GM18867 (cell line): ENCODE data around the gene UBASH3B.
"Not testable (repeated sequence)": the region's sequence is repeated elsewhere in the genome, so short reads cannot be mapped to it uniquely, and the experiment has no call there.

Source experiments
- ATAC-seq: cut with Tn5 transposase; IDR thresholded peaks from one replicate; pipeline ENCODE4 v1.9.1; 2021; ENCODE audit warnings: mild to moderate bottlenecking, moderate library complexity; ENCODE audit not compliant: unreplicated experiment

The UBASH3B gene, protein sequence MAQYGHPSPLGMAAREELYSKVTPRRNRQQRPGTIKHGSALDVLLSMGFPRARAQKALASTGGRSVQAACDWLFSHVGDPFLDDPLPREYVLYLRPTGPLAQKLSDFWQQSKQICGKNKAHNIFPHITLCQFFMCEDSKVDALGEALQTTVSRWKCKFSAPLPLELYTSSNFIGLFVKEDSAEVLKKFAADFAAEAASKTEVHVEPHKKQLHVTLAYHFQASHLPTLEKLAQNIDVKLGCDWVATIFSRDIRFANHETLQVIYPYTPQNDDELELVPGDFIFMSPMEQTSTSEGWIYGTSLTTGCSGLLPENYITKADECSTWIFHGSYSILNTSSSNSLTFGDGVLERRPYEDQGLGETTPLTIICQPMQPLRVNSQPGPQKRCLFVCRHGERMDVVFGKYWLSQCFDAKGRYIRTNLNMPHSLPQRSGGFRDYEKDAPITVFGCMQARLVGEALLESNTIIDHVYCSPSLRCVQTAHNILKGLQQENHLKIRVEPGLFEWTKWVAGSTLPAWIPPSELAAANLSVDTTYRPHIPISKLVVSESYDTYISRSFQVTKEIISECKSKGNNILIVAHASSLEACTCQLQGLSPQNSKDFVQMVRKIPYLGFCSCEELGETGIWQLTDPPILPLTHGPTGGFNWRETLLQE

DNA sequence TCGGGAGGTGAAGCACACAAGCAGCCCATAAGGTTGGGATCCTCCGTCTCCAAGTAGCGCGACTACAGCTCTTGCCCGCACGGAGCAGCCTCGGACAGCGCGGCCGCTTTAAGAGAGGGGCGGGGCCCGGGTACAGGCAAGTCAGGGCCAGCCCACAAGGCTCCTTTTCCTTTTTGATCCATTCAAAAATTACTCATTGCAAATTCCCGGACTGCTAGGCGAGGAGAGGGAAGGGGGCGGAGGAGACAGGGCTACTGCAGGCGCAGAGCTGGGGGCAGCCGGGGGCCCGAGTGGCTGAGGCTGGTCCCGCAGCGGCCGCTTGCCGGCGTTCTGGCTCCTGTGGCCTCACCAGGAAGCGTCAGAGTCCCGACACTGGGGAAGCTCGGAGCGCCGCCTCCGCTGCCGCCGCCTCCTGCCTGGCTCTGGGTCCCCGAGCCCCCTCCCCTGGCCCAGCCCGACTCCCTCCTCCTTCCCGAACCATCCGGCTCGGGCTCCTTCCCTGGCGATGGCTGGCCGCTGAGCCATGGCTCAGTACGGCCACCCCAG lies at the start of gene UBASH3B:
Gene UBASH3B (plus strand): TSS at position 196 of the 546 bp plus-strand sequence. CDS start 328 bp downstream, at position 524.
- peak; percentile 89 for ATAC-seq

DNA sequence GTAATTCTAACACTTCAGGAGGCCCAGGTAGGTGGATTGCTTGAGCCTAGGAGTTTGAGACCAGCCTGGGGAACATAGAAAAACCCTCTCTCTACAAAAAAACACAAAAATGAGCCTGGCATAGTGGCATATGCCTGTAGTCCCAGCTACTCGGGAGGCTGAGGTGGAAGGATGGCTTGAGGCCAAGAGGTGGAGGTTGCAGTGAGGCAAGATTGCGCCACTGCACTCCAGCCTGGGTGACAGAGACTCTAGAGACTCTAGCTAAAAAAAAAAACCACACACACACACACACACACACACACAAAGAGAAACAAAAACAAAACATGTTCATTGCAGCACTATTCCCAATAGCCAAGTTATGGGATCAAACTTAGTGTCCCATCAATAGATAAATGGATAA lies 48.4 kb upstream of the UBASH3B start:
- not testable (repeated sequence) for ATAC-seq

DNA sequence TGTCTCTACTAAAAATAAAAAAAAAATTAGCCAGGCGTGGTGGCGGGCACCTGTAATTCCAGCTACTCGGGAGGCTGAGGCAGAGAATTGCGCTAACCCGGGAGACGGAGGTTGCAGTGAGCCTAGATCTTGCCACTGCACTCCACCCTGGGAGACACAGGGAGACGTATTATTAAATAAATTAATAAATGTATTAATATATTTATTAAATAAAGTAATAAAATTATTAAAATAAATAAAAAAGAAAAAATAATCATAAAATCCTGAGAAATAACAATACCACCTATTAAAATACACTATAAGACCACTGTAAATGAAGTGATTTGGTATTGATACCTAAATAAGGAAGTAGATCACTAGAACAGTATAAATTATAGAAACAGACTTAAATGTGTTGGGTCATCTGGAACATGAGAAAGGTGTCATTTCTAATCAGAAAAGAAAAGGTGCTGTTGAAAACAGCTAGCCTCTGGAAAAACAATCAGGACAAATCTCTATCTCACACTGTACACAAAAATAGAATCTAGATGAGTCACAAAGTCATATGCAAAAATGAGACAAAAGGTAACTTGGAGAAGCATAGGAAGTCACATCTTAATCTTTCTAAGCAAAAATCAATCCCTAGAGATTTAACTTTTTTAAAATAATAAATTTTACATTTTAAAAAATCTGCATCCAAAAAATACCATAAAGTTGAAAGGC lies 43.2 kb upstream of the UBASH3B start:
- no peak for ATAC-seq

DNA sequence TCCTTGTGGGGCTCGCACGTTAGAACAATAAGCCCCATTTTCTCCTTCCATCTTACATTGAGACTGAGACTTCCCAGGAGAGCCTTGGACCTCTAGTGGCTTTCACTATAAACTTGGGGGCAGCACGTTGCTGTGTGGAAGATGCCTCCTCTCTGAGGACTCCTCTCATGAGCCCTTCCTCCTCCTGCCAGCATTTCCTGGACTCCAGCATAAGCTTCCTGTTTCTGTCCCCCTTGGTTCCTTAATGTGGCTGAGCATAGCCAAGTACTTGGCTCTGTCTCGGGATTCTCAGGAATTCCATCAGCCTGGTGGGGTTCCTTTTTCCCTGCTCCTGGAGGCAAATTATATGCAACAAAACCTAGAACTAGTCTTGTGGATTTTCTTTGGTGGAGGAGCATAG lies 38.8 kb upstream of the UBASH3B start:
- ATAC-seq, result no peak

DNA sequence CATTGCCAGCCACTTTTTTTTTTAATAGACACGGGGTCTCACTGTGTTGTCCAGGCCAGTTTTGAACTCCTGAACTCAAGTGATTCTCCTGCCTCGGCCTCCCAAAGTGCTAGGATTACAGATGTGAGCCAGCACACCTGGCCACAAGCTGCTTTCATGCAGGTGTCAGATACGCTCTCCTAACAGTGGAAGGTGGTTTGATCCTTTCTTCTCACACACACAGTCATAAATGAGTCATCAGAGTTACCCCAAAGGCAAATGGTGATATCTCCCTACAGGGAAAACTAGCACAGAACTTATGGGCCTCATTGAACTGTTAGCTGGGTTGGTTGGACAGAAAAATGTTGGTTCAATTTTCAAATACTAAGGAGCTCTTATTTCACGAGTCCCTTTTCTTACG lies 38.2 kb upstream of the UBASH3B start:
- ATAC-seq, result no peak

DNA sequence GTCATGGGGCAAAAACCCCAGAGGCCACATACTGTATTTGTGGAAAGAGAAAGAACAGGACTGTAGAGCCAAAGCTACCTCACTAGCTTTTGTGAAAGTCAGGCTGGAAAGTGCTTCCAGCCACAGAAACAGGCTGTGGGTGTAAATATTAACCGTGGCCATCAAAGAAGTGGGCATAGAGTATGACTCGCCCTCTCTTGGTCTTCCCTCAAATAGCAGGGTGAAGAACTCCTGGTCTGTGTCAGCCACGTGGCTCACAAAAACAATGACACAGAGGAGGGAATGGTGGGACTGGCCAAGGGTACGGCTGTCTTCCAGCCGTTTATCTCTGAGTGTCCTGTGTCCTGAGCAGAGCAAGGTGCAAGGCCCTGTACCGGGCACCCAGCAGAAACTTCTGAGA lies 37.6 kb upstream of the UBASH3B start:
- no peak for ATAC-seq

DNA sequence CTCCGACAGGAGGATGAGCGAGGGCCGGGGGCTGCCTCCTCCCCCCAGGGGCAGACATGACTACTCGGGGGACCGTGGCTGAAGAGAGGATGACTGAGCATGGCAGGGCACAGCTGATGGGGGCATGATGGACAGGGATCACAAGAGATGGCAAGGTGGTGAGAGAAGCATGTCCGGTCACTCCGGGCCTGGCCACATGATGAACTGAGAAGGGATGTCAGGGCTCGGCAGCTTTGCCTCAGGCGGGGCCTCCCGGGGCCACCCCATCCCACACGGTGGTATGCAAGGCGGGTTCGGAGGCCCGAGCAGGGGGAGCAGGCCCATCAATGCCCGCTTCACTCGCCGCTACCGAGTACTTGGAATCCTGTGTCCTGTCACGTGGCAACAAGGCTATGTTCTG lies 36.6 kb upstream of the UBASH3B start:
- no peak for ATAC-seq

DNA sequence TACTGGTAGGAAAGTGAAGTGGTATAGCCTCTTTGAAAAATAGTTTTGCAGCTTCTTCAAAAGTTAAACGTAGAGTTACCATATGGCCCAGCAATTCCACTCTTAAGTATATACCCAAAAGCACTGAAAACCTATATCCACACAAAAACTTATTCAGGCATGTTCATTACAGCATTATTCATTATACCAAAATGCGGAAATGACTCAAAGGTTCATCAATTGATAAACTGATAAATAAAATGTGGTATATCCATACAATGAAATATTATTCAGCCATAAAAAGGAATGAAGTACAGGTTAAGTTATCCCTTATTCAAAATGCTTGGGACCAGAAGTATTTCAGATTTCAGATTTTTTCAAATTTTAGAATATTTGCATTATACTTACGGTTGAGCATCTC lies 35.8 kb upstream of the UBASH3B start:
- no peak for ATAC-seq

DNA sequence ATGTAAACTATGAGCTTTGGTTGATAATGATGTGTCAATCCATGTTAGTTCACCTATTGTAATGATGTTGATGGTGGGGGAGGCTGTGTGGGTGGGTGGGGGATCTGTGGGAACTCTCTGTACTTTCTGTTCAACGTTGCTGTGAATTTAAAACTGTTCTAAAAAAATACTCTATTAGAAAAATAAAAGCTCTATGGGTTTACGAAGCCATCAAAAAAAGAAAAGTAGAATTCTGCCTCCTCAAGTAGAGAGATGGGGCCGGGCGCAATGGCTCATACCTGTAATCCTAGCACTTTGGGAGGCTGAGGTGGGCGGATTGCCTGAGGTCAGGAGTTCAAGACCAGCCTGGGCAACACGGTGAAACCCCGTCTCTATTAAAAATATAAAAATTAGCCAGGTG lies 30.0 kb upstream of the UBASH3B start:
- not testable (repeated sequence) for ATAC-seq

DNA sequence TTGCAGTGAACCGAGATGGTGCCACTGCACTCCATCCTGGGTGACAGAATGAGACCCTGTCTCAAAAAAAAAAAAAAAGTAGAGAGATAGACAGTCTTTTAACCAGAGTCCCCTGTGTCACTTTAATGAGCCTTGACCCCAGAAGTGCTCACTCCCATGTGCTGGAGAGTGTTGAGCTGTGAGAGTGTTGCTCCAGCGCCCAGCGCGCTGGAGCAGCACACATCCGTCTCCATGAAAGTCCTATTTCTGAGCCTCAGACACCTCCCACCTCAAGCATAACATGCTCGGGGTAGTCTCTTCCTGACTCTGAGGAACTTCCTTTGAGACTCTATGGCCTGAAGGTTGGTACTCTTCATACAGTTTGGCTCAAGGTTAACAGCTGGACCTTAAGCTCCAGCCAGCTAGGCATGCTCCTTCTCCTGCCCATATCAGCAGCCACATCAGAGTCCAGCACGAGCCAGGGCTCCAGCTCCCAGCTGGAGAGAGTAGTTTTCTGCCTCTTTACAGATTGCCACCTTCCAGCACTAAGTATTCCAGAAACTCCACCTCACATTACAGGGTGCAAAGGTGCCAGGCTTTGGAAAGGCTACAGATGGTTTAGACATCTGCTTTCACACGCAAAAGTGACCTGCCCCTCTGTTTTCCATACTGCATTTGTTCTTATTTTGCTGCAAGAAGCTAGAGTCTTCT lies 29.4 kb upstream of the UBASH3B start:
- no peak for ATAC-seq

DNA sequence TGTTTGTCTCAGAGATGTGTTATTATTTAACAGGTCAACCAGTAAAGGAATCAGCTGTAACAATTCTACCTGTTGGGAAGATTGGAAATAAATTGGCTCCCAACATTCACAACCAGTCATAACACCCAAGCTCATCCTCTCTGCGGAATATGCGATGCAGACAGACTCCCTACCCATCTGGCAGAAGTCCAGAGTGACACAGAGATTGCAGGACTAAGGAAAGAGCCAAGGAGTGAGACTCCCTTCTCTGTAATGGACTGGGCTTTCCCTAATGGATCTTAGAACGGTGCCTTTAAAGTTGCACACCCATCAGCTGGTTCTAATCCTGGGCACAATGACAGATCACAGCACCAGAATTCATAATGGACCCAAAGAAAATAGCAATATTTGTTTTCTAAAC lies 27.8 kb upstream of the UBASH3B start:
- ATAC-seq, result no peak

DNA sequence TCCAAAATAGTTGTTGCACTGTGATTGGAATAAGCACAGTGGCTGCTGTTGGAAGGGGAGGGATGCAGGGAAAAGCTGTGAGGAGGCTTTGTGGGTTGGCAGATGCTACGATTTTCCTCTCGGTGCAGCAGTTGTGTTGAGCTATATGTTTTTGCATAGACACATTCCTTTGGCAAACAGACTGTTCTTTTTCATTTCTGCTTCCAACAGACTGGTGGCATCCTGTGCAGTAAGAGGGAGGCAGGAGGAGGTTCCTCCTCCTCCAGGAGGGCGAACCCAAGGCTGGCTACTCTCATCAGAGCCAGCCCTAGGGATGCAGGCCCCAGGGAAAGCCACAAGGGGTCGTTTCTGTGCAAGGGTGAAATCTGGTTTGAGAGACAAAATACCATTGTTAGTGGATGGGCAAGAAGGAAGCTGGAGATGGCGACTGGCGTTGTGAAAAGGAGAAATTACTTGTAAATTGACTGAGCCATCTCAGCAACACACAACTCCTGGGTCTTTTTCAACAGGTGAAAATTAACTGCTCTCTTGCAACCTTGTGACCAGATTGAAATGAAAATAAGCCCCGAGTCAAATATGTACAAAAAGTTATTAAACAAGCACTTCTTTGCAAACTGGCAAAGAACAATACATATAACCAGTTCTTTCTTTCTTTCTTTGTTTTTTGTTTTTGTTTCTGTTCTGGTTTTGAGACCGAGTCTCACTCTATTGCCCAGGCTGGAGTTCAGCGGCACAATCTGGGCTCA lies 26.5 kb upstream of the UBASH3B start:
- ATAC-seq, result peak; percentile 84

DNA sequence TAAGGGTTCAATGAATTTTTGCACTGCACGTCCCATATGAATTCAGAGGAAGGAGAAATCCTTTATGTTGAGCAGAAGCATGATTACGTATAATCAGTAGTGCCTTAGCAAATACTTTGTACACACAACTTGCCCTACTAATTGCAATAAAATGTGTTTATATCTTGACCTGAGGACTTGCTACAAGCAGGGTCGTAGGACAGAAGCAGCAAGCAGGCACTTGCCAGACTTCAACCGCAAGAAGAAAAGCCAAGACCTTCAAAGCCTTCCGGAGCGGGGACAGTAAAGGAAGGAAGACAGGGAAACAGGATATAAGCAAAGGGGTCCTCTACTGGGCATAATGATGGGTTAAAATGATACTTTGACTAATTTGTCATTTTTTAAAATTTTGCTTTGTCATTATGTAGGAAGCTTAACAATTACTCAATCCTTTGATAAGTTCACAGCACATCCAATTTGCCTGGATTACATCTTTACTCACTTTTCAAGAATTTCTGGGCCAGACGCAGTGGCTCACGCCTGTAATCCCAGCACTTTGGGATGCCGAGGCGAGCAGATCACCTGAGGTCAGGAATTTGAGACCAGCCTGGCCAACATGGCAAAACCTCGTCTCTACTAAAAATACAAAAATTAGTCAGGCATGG lies 23.2 kb upstream of the UBASH3B start:
- ATAC-seq, result no peak

DNA sequence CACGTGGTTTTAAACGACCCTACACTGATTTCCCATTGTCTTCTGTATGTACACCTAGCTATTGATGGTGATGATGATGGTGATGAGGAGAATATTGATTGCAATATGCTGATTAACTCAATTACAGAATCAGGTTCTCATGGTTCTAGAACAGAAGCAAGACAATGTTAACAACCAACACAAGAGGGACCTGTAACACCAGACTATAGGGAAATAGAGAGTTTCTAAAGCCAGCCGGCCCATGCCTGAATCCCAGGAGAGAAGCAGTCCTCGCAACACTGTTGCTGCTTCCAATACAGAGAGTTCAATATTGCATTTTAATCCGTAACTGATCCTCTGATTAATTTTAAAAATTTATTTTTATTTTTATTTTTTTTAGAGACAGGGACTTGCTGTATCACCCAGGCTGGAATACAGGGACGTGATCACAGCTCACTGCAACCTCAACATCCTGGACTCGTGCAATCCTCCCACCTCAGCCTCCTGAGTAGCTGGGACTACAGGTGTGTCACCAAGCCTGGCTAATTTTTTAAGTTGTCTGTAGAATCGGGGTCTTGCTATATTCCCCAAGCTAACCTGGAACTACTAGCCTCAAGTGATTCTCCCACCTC lies 22.2 kb upstream of the UBASH3B start:
- no peak for ATAC-seq

DNA sequence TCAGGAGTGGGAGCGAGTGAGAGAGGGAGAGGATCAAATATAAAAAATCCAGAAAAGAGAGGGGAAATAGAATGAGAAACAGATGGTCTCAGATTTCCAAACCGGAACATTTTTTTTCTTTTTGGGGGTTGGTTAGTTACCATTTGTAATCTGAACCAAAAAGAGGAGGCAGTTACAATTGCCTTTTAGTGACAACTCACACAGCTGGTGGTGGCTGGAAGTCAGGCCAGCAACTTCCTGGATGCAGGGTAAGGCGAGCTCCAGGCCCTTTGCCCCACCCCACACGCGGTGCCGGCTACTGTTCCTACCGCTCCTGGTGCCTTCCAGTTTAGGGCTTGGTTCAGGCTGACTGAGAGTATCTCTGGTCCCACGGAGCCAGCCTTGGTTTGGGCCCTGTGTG lies 21.0 kb upstream of the UBASH3B start:
- ATAC-seq, result no peak

DNA sequence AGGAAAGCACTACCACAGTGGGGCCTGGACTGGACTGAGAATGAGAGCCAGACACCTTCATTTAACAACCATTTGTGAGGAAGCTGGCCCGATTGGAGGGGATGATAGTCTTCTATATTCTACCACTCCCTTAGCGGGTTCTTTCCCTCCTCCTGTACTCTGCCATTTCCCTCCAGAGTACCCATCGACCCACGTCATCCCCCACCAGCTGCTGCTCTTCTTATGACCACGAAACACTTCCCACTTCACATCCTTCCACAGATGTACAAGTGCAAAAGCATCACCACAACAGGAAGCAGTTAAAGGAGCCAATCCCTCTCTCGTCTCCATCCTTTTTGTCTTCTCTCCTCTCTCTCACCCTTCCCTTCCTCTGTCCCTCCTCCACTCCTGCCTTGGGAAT lies 18.0 kb upstream of the UBASH3B start:
- ATAC-seq, result no peak

DNA sequence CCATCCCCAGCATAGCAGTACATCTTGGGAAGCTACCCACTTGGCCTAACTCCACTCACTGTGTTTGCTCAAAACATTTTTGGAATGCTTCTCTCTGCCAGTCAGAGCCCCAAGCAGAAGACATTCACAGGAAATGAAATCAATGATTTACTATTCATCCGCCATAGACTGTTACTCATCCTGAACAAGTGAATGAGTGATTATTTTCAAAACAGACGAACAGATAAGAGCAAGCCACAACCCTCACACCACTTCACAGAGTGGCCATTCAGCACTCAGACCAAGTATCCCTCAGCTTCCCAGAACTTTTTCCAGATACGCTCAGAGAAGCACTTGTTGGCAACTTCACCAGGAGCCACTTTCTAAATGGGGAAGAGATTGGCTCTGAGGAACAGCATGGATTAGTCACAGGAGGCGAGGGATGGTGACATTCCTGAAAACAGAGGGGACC lies 13.0 kb upstream of the UBASH3B start:
- no peak for ATAC-seq

DNA sequence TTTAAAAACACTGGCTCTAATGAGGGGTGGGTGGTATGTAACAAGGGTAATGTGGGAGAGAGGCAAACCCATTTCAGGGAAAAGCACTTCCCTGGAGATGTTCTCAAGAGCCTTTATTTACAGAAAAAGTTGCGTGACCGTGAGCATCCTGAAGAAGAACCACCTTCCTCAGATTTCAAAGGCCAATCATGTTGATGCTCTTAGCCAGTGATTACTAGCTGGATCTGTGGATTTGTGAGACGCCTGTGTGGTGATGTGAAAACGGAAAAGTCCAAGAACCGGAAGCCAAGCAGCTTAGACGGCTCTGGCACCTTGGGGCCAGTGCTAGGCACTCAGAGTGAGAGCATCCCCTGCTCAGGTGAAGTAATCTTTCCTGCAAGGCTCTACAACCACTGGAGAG lies 12.6 kb upstream of the UBASH3B start:
- no peak for ATAC-seq

DNA sequence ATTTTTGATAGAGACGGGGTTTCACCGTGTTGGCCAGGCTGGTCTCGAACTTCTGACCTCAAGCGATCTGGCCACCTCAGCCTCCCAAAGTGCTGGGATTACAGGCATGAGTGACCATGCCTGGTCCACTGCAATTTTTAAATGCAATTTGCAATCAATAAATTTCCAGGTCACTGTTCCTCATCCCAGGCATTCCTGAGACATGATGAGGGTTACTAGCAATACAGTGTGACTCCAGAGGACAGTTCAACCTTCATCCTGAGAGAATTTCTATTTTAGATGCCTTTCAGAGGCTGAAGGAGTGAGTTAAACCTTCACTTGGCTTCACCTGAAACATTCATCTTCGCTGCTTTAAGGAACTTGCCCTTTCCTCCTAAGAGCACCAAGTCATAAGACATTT lies 9.7 kb upstream of the UBASH3B start:
- ATAC-seq, result no peak
